Fibroblast of lung (primary cell): ENCODE results near the gene C1orf50.

Experiments
- EZH2 ChIP-seq: IDR thresholded peaks from 2 replicates; pipeline ENCODE4 v1.5.1; 2012; ENCODE audit warnings: low read length, control low read depth, mild to moderate bottlenecking; ENCODE audit errors: missing control alignments
- TF ChIP-seq, protein P1 (sequence below), 2 donors: IDR thresholded peaks in 1 of 2; conservative IDR thresholded peaks in 1 of 2; 1 replicate in 1 of 2; 2 replicates in 1 of 2; pipeline ENCODE4 v1.5.1; 2011 to 2012; ENCODE audit warnings: low read length in 2 of 2, control low read depth in 1 of 2, inconsistent platforms in 1 of 2, low read depth in 1 of 2, mild to moderate bottlenecking in 1 of 2

DNA sequence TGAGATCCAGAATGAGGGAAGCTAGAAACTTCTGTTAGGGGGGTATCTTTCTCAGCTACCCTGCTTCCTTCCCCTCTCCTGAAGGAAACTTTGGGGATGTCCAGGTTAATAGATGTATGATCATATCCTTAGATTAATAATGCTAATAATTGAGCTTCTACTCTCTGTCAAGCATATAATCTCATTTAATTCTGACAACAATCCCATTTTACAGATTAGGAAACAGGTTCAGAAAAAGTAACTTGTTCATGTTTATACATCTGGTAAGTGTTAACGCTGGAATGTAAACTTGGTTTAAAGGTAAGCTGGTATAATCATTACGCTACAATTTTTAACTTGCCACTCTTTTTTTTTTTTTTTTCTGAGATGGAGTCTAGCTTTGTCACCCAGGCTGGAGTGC, 16.0 kb downstream of the C1orf50 start:
- TF ChIP-seq, protein P1, sequence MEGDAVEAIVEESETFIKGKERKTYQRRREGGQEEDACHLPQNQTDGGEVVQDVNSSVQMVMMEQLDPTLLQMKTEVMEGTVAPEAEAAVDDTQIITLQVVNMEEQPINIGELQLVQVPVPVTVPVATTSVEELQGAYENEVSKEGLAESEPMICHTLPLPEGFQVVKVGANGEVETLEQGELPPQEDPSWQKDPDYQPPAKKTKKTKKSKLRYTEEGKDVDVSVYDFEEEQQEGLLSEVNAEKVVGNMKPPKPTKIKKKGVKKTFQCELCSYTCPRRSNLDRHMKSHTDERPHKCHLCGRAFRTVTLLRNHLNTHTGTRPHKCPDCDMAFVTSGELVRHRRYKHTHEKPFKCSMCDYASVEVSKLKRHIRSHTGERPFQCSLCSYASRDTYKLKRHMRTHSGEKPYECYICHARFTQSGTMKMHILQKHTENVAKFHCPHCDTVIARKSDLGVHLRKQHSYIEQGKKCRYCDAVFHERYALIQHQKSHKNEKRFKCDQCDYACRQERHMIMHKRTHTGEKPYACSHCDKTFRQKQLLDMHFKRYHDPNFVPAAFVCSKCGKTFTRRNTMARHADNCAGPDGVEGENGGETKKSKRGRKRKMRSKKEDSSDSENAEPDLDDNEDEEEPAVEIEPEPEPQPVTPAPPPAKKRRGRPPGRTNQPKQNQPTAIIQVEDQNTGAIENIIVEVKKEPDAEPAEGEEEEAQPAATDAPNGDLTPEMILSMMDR (conservative IDR thresholded peaks at IDR 0.05 in 1 of 2, IDR thresholded peaks at IDR 0.05 in 1 of 2; ENCODE audit: low read depth in 1 of 2, low read length in 2 of 2), result no peak
- TF ChIP-seq EZH2, result no peak
